IMR-90 (cell line): ENCODE data around the gene ZNF396. TPM values are rescaled to one million over a fixed set of nuclear protein-coding genes. Genes with fewer than 3 reads are reported as not detected.

Source experiments
- ATAC-seq: fragments of 200-7000 bp; cut with Tn5 transposase; 2 replicates; pipeline ENCODE4 v1.9.1; 2020; ENCODE audit warnings: low read depth, mild to moderate bottlenecking, moderate library complexity
- BruUV-seq: library from RNA; stranded (reverse); fragments of 400-500 nt; replicated peaks from 2 replicates; lab custom pipeline; 2021; lab: Mats Ljungman, UMichigan
- CTCF ChIA-PET: fragments of 300-600 bp; formaldehyde crosslinking; extraction: SDS; loops from one replicate; lab custom pipeline; 2021; ENCODE audit warnings: antibody characterized with exemption; lab: Yijun Ruan, JAX
- POLR2A ChIA-PET: fragments of 300-600 bp; sonication (Branson Sonifier 250); formaldehyde crosslinking; loops from one replicate; lab custom pipeline; 2022; ENCODE audit warnings: antibody characterized with exemption; ENCODE audit not compliant: unreplicated experiment; lab: Charles Lee
- DNase-seq: peaks from one replicate; pipeline ENCODE4 v3.0.0; 2013
- H2AFZ ChIP-seq: replicated peaks from 2 replicates; pipeline ENCODE3; 2013; ENCODE audit warnings: low read length, mild to moderate bottlenecking; ENCODE audit not compliant: poor library complexity
- H2AK5ac ChIP-seq: 2 replicates; pipeline ENCODE4 v1.6.1; 2013; ENCODE audit warnings: low read depth, low read length, inconsistent platforms
- H2AK9ac ChIP-seq: replicated peaks from 2 replicates; pipeline ENCODE3; 2013; ENCODE audit warnings: mild to moderate bottlenecking, low read depth, low read length, moderate library complexity; ENCODE audit not compliant: poor library complexity
- H2BK120ac ChIP-seq: 2 replicates; pipeline ENCODE4 v1.6.1; 2013; ENCODE audit warnings: low read depth, low read length, inconsistent platforms
- H2BK15ac ChIP-seq: 3 replicates; pipeline ENCODE4 v1.6.1; 2013; ENCODE audit warnings: low read depth, low read length, inconsistent platforms
- H2BK20ac ChIP-seq: 2 replicates; pipeline ENCODE4 v1.6.1; 2013; ENCODE audit warnings: low read depth, mild to moderate bottlenecking, inconsistent platforms, low read length, moderate library complexity
- H2BK5ac ChIP-seq: 2 replicates; pipeline ENCODE4 v1.6.1; 2013; ENCODE audit warnings: mild to moderate bottlenecking, low read depth, low read length, inconsistent platforms; ENCODE audit not compliant: poor library complexity, severe bottlenecking
- H3K14ac ChIP-seq: replicated peaks from 2 replicates; pipeline ENCODE4 v1.6.1; 2013; ENCODE audit warnings: low read depth, low read length, inconsistent platforms
- H3K18ac ChIP-seq: 2 replicates; pipeline ENCODE4 v1.6.1; 2013; ENCODE audit warnings: low read depth, low read length, control low read depth
- H3K23ac ChIP-seq: 2 replicates; pipeline ENCODE4 v1.6.1; 2013; ENCODE audit warnings: low read depth, low read length, inconsistent platforms
- H3K27ac ChIP-seq: 2 replicates; pipeline ENCODE4 v1.5.1; 2013; ENCODE audit warnings: mild to moderate bottlenecking, control low read depth, low read length; ENCODE audit not compliant: insufficient read depth
- H3K27me3 ChIP-seq: 2 replicates; pipeline ENCODE4 v1.6.1; 2013; ENCODE audit warnings: low read length; ENCODE audit not compliant: control insufficient read depth, insufficient read depth
- H3K36me3 ChIP-seq: 2 replicates; pipeline ENCODE4 v1.6.1; 2013; ENCODE audit warnings: low read length, mixed read lengths; ENCODE audit not compliant: control insufficient read depth, insufficient read depth
- H3K4ac ChIP-seq: 2 replicates; pipeline ENCODE4 v1.6.1; 2013; ENCODE audit warnings: low read depth, low read length, inconsistent platforms
- H3K4me1 ChIP-seq: 2 replicates; pipeline ENCODE4 v1.6.1; 2013; ENCODE audit warnings: low read length, mixed read lengths; ENCODE audit not compliant: control insufficient read depth, insufficient read depth
- H3K4me2 ChIP-seq: 2 replicates; pipeline ENCODE4 v1.6.1; 2013; ENCODE audit warnings: low read depth, mild to moderate bottlenecking, control low read depth, low read length, moderate library complexity
- H3K4me3 ChIP-seq: 2 replicates; pipeline ENCODE4 v1.5.1; 2013; ENCODE audit warnings: low read depth, mild to moderate bottlenecking, control low read depth, low read length, moderate library complexity; ENCODE audit not compliant: insufficient read depth
- H3K56ac ChIP-seq: 2 replicates; pipeline ENCODE4 v1.6.1; 2013; ENCODE audit warnings: low read length, inconsistent platforms; ENCODE audit not compliant: insufficient read depth; ENCODE audit errors: extremely low read depth
- H3K79me1 ChIP-seq, 2 experiments: 2 replicates each; pipeline ENCODE4 v1.6.1; 2013; ENCODE audit warnings: low read length in 2 of 2, inconsistent platforms in 1 of 2, low read depth in 1 of 2
- H3K9ac ChIP-seq: 2 replicates; pipeline ENCODE4 v1.6.1; 2013; ENCODE audit warnings: low read depth, low read length, control low read depth
- H3K9me1 ChIP-seq: 2 replicates; pipeline ENCODE4 v1.6.1; 2013; ENCODE audit warnings: low read length, inconsistent platforms; ENCODE audit not compliant: insufficient read depth
- H3K9me3 ChIP-seq: 2 replicates; pipeline ENCODE4 v1.6.1; 2013; ENCODE audit warnings: low read length; ENCODE audit not compliant: control insufficient read depth, insufficient read depth
- H4K20me1 ChIP-seq: 2 replicates; pipeline ENCODE4 v1.6.1; 2013; ENCODE audit warnings: low read length, inconsistent platforms; ENCODE audit not compliant: insufficient read depth
- H4K5ac ChIP-seq: 2 replicates; pipeline ENCODE4 v1.6.1; 2013; ENCODE audit warnings: mild to moderate bottlenecking, low read depth, low read length, control low read depth
- H4K8ac ChIP-seq, 2 experiments: 2 replicates each; pipeline ENCODE4 v1.6.1; 2013; ENCODE audit warnings: low read depth in 2 of 2, low read length in 2 of 2, control low read depth in 1 of 2, inconsistent platforms in 1 of 2
- H4K91ac ChIP-seq: 2 replicates; pipeline ENCODE4 v1.6.1; 2013; ENCODE audit warnings: low read depth, low read length, inconsistent platforms; ENCODE audit not compliant: insufficient read depth
- BHLHE40 ChIP-seq: fragments of 150-350 bp; IDR thresholded peaks from 2 replicates; pipeline ENCODE4 v1.6.1; 2016; ENCODE audit warnings: mild to moderate bottlenecking, low read depth, low read length
- CEBPB ChIP-seq: IDR thresholded peaks from 2 replicates; pipeline ENCODE4 v1.6.1; 2012; ENCODE audit warnings: low read depth, low read length, improper control_type of control experiment
- ELK1 ChIP-seq: fragments of 150-350 bp; IDR thresholded peaks from 2 replicates; pipeline ENCODE4 v1.6.1; 2016; ENCODE audit warnings: low read depth, mild to moderate bottlenecking, low read length, moderate library complexity, borderline replicate concordance
- MAZ ChIP-seq: IDR thresholded peaks from 2 replicates; pipeline ENCODE4 v1.6.1; 2012; ENCODE audit warnings: low read depth, mild to moderate bottlenecking, low read length, improper control_type of control experiment, moderate library complexity, borderline replicate concordance
- RCOR1 ChIP-seq: IDR thresholded peaks from 2 replicates; pipeline ENCODE4 v1.6.1; 2012; ENCODE audit warnings: mild to moderate bottlenecking, low read length, improper control_type of control experiment; ENCODE audit not compliant: insufficient replicate concordance
- USF2 ChIP-seq: fragments of 150-350 bp; IDR thresholded peaks from 2 replicates; pipeline ENCODE4 v1.6.1; 2017; ENCODE audit warnings: mild to moderate bottlenecking, antibody characterized with exemption, low read length, low read depth
- dilution Hi-C: fragments of 300-500 bp; cut with HindIII; formaldehyde crosslinking; loops from one replicate; pipeline ENCODE4 v1.14.3; 2018; ENCODE audit warnings: low sequenced_read_pairs; ENCODE audit not compliant: unreplicated experiment
- in situ Hi-C: fragments of 300-500 bp; cut with MboI; formaldehyde crosslinking; loops from 3 replicates; pipeline ENCODE4 v1.14.3; 2019; ENCODE audit warnings: low sequenced_read_pairs, inconsistent platforms, mixed read lengths
- intact Hi-C: fragments of 100-400 bp; cut with micrococcal nuclease; formaldehyde crosslinking; loops from 2 replicates; pipeline ENCODE4 v1.10.0; 2022
- polyA plus RNA-seq, 3 experiments: library from polyadenylated mRNA; depleted of rRNA; stranded (reverse); fragments of >200 nt; gene quantifications; 2 replicates each; pipeline ENCODE4 v1.2.3, GENCODE V29; 2012; ENCODE audit warnings: low replicate concordance in 1 of 3
- total RNA-seq: library from RNA; depleted of rRNA; stranded (reverse); fragments of >200 nt; gene quantifications from 2 replicates; pipeline ENCODE4 v1.2.3, GENCODE V29; 2012

ZNF396 gene
- total and polyA plus RNA-seq, 2 of the 4 experiments (the other 2 are of a cell fraction): 0.26 to 0.54 TPM

GRCh38 chr18:35328868-35329267, 48.3 kb downstream of the ZNF396 start:
- in situ Hi-C loops: no loop called here
- Histone ChIP-seq H3K27ac (no peak overlapping the region), H3K9me1 (peaks cover 4% of the 10 kb centered on the region; the same call in 1 of the 2 replicates)

More at GRCh38 chr18:35328868-35329267, 48.3 kb downstream of the ZNF396 start:
- Histone ChIP-seq H2BK5ac (no peak overlapping the region), H3K18ac (no peak overlapping the region), H2AK9ac (no peak overlapping the region), H4K8ac (no peak overlapping the region), H3K4me3 (no peak overlapping the region), H4K5ac (no peak overlapping the region), H2BK15ac (no peak overlapping the region), H4K91ac (no peak overlapping the region), H4K20me1 (no peaks in the 10 kb centered on the region), H2BK120ac (no peak overlapping the region), H2AFZ (no peak overlapping the region), H3K23ac (no peak overlapping the region), H2AK5ac (no peak overlapping the region), H3K36me3 (peaks cover 5% of the 10 kb centered on the region), H3K56ac (no peak overlapping the region), H3K9me3 (0 out of 2 replicates have a peak, but pooled peaks cover 4% of the 10 kb centered on the region), H3K4me2 (no peak overlapping the region), H3K79me1 (peaks cover 0 to 2% of the 10 kb centered on the region in 2 experiments; a peak in 3 of 4 replicates), H3K27me3 (no peaks in the 10 kb centered on the region), H3K14ac (no peak overlapping the region), H2BK20ac (no peak overlapping the region), H3K4ac (no peak overlapping the region), H3K9ac (no peak overlapping the region), H3K4me1 (peaks cover 2% of the 10 kb centered on the region; the same call in 1 of the 2 replicates)
- no peak for ATAC-seq
- POLR2A ChIA-PET: no interaction called here
- intact Hi-C loops: no loop called here
- BruUV-seq: no TSS peak
- CTCF ChIA-PET: no interaction called here
- dilution Hi-C loops: no loop called here
- TF ChIP-seq BHLHE40 (no peak), RCOR1 (no peak), USF2 (no peak), ELK1 (no peak), CEBPB (no peak), MAZ (no peak)
- DNase-seq: no peak
